ENCODE measurements around the gene LYPD6.

GRCh38 chr2:149422337-149422990 lies 92.1 kb downstream of the LYPD6 start:
- no peak for TF ChIP-seq POLR2A (IDR thresholded peaks at IDR 0.05; ENCODE audit: extremely low read depth, insufficient read length)
- TF ChIP-seq, protein P1, sequence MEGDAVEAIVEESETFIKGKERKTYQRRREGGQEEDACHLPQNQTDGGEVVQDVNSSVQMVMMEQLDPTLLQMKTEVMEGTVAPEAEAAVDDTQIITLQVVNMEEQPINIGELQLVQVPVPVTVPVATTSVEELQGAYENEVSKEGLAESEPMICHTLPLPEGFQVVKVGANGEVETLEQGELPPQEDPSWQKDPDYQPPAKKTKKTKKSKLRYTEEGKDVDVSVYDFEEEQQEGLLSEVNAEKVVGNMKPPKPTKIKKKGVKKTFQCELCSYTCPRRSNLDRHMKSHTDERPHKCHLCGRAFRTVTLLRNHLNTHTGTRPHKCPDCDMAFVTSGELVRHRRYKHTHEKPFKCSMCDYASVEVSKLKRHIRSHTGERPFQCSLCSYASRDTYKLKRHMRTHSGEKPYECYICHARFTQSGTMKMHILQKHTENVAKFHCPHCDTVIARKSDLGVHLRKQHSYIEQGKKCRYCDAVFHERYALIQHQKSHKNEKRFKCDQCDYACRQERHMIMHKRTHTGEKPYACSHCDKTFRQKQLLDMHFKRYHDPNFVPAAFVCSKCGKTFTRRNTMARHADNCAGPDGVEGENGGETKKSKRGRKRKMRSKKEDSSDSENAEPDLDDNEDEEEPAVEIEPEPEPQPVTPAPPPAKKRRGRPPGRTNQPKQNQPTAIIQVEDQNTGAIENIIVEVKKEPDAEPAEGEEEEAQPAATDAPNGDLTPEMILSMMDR (IDR thresholded peaks at IDR 0.05; ENCODE audit: low read depth, low read length): no peak

Measured in NB4 (cell line).